ENCODE results near the gene PLCB4.

Gene PLCB4

GRCh38 chr20:9354579-9354978 lies 285.7 kb downstream of the PLCB4 start:
- TF ChIP-seq REST (IDR thresholded peaks at IDR 0.05; ENCODE audit: insufficient read depth in 1 of 2, low read depth in 2 of 2, low read length in 2 of 2) (no peak), POLR2AphosphoS5 (IDR thresholded peaks at IDR 0.05; ENCODE audit: low read depth, low read length) (no peak), FOXP2 (optimal IDR thresholded peaks at IDR 0.05; ENCODE audit: borderline replicate concordance, extremely low read depth, extremely low read length, insufficient read depth) (no peak), TAF1 (IDR thresholded peaks at IDR 0.05; ENCODE audit: borderline replicate concordance, insufficient read depth, low read length) (no peak), SIN3A (IDR thresholded peaks at IDR 0.05; ENCODE audit: borderline replicate concordance, insufficient read depth, low read length) (no peak)

- no peak for TF ChIP-seq REST (IDR thresholded peaks at IDR 0.05; ENCODE audit: insufficient read depth in 1 of 2, low read depth in 2 of 2, low read length in 2 of 2)
- no peak for TF ChIP-seq TAF1 (IDR thresholded peaks at IDR 0.05; ENCODE audit: borderline replicate concordance, insufficient read depth, low read length)
- no peak for TF ChIP-seq FOXP2 (optimal IDR thresholded peaks at IDR 0.05; ENCODE audit: borderline replicate concordance, extremely low read depth, extremely low read length, insufficient read depth)
Measured at GRCh38 chr20:9358001-9358400, 289.1 kb downstream of the PLCB4 start.

- TF ChIP-seq REST (IDR thresholded peaks at IDR 0.05; ENCODE audit: insufficient read depth in 1 of 2, low read depth in 2 of 2, low read length in 2 of 2) (no peak), FOXP2 (optimal IDR thresholded peaks at IDR 0.05; ENCODE audit: borderline replicate concordance, extremely low read depth, extremely low read length, insufficient read depth) (no peak), TAF1 (IDR thresholded peaks at IDR 0.05; ENCODE audit: borderline replicate concordance, insufficient read depth, low read length) (no peak), SIN3A (IDR thresholded peaks at IDR 0.05; ENCODE audit: borderline replicate concordance, insufficient read depth, low read length) (no peak), POLR2AphosphoS5 (IDR thresholded peaks at IDR 0.05; ENCODE audit: low read depth, low read length) (no peak)
Measured at GRCh38 chr20:9359561-9360308, 290.8 kb downstream of the PLCB4 start.

GRCh38 chr20:9360431-9360830 lies 291.5 kb downstream of the PLCB4 start:
- TF ChIP-seq REST (IDR thresholded peaks at IDR 0.05; ENCODE audit: insufficient read depth in 1 of 2, low read depth in 2 of 2, low read length in 2 of 2): no peak
- no peak for TF ChIP-seq SIN3A (IDR thresholded peaks at IDR 0.05; ENCODE audit: borderline replicate concordance, insufficient read depth, low read length)
- no peak for TF ChIP-seq TAF1 (IDR thresholded peaks at IDR 0.05; ENCODE audit: borderline replicate concordance, insufficient read depth, low read length)
- no peak for TF ChIP-seq FOXP2 (optimal IDR thresholded peaks at IDR 0.05; ENCODE audit: borderline replicate concordance, extremely low read depth, extremely low read length, insufficient read depth)
- no peak for TF ChIP-seq POLR2AphosphoS5 (IDR thresholded peaks at IDR 0.05; ENCODE audit: low read depth, low read length)

All from PFSK-1 (cell line).